SK-N-SH (cell line): Measurements from ENCODE around the gene HSP90AA1. TPM values are rescaled to one million over a fixed set of nuclear protein-coding genes. Genes with fewer than 3 reads are reported as not detected.
"Not testable (repeated sequence)": the region's sequence is repeated elsewhere in the genome, so short reads cannot be mapped to it uniquely, and the experiment has no call there.

Experiments used
- CTCF ChIA-PET: fragments of 300-600, 350-600 bp; formaldehyde crosslinking; extraction: SDS; loops from one replicate; lab custom pipeline; 2021; lab: Yijun Ruan, JAX
- POLR2A ChIA-PET: fragments of 350-600 bp; sonication (Branson Sonifier 250); formaldehyde crosslinking; extraction: SDS; loops from one replicate; lab custom pipeline; 2020; ENCODE audit warnings: antibody characterized with exemption, inconsistent platforms; lab: Yijun Ruan, JAX
- DNase-seq: peaks from one replicate; pipeline ENCODE4 v3.0.0; 2012
- H2AFZ ChIP-seq: fragments of 200-600 bp; sonication (generic); 2 replicates; pipeline ENCODE4 v1.8.1; 2016; ENCODE audit warnings: antibody characterized with exemption, mild to moderate bottlenecking, low read depth
- H3F3A ChIP-seq: fragments of 200-600 bp; sonication (generic); replicated peaks from 2 replicates; pipeline ENCODE3; 2016; ENCODE audit warnings: antibody characterized with exemption, mild to moderate bottlenecking; ENCODE audit not compliant: insufficient read depth
- H3K27ac ChIP-seq, 2 experiments: fragments of 200-500 bp in 1 of 2; fragments of 200-600 bp in 1 of 2; sonication (Bioruptor generic) in 1 of 2; sonication (generic), shearing (Covaris generic) in 1 of 2; 2 replicates each; pipeline versions ENCODE4 v1.5.1 to v1.6.1; 2014 to 2016; ENCODE audit warnings: low read depth in 2 of 2, inconsistent platforms in 1 of 2, low read length in 1 of 2, mild to moderate bottlenecking in 1 of 2, mixed read lengths in 1 of 2
- H3K27me3 ChIP-seq: fragments of 200-600 bp; sonication (generic), shearing (Covaris generic); 2 replicates; pipeline ENCODE4 v1.6.1; 2016; ENCODE audit warnings: mixed run types; ENCODE audit not compliant: insufficient read depth
- H3K36me3 ChIP-seq, 2 experiments: fragments of 200-500 bp in 1 of 2; fragments of 200-600 bp in 1 of 2; sonication (Bioruptor generic) in 1 of 2; sonication (generic) in 1 of 2; replicated peaks in 1 of 2; 2 replicates each; pipeline versions ENCODE3 to v1.5.1; 2014 to 2016; ENCODE audit warnings: low read length in 1 of 2, mild to moderate bottlenecking in 1 of 2; ENCODE audit not compliant: insufficient read depth in 2 of 2, control insufficient read depth in 1 of 2
- H3K4me1 ChIP-seq, 2 experiments: fragments of 200-500 bp in 1 of 2; fragments of 200-600 bp in 1 of 2; sonication (Bioruptor generic) in 1 of 2; sonication (generic), shearing (Covaris generic) in 1 of 2; 2 replicates each; pipeline versions ENCODE4 v1.5.1 to v1.6.1; 2014 to 2016; ENCODE audit warnings: low read depth in 1 of 2, low read length in 1 of 2, mixed run types in 1 of 2; ENCODE audit not compliant: insufficient read depth in 2 of 2, control insufficient read depth in 1 of 2
- H3K4me2 ChIP-seq: fragments of 200-600 bp; sonication (generic), shearing (Covaris generic); 2 replicates; pipeline ENCODE4 v1.6.1; 2017; ENCODE audit warnings: mixed run types
- H3K4me3 ChIP-seq, 2 experiments: fragments of 200-500 bp in 1 of 2; fragments of 200-600 bp in 1 of 2; sonication (Bioruptor generic) in 1 of 2; sonication (generic), shearing (Covaris generic) in 1 of 2; 2 replicates each; pipeline versions ENCODE4 v1.5.1 to v1.8.1; 2014 to 2016; ENCODE audit warnings: low read depth in 2 of 2, inconsistent platforms in 1 of 2, low read length in 1 of 2, mild to moderate bottlenecking in 1 of 2, mixed read lengths in 1 of 2, moderate library complexity in 1 of 2
- H3K79me2 ChIP-seq: fragments of 200-600 bp; sonication (generic); 2 replicates; pipeline ENCODE4 v1.8.1; 2017; ENCODE audit warnings: mild to moderate bottlenecking; ENCODE audit not compliant: insufficient read depth
- H3K9ac ChIP-seq: fragments of 200-600 bp; sonication (generic); 2 replicates; pipeline ENCODE4 v1.6.1; 2017; ENCODE audit warnings: mixed run types
- H3K9me2 ChIP-seq: fragments of 200-600 bp; sonication (generic); 2 replicates; pipeline ENCODE4 v1.6.1; 2017; ENCODE audit warnings: mixed run types
- H3K9me3 ChIP-seq: fragments of 200-600 bp; sonication (generic); 2 replicates; pipeline ENCODE4 v1.6.1; 2017; ENCODE audit warnings: mixed run types, mild to moderate bottlenecking, moderate library complexity
- H4K20me1 ChIP-seq: fragments of 200-600 bp; sonication (generic); 2 replicates; pipeline ENCODE4 v1.6.1; 2017; ENCODE audit warnings: mild to moderate bottlenecking, mixed run types; ENCODE audit not compliant: insufficient read depth
- GABPA ChIP-seq: IDR thresholded peaks from 2 replicates; pipeline ENCODE4 v1.4.0; 2012; ENCODE audit warnings: low read depth, mild to moderate bottlenecking
- NRF1 ChIP-seq: IDR thresholded peaks from 2 replicates; pipeline ENCODE4 v1.6.1; 2012; ENCODE audit warnings: low read depth, mild to moderate bottlenecking, low read length
- POLR2AphosphoS5 ChIP-seq: IDR thresholded peaks from 2 replicates; pipeline ENCODE4 v1.6.1; 2012; ENCODE audit warnings: low read depth, low read length
- RXRA ChIP-seq: IDR thresholded peaks from 2 replicates; pipeline ENCODE4 v1.4.0; 2012; ENCODE audit warnings: low read depth, mild to moderate bottlenecking, borderline replicate concordance
- WGBS: methylation state at CpG from one replicate; pipeline ENCODE4 v1.1.6; 2017; ENCODE audit warnings: low lambda C conversion rate; 5-methylcytosine and 5-hydroxymethylcytosine counted together
- polyA plus RNA-seq, 3 experiments: library from polyadenylated mRNA; depleted of rRNA; stranded (reverse); fragments of >200 nt; gene quantifications; 2 replicates each; pipeline ENCODE4 v1.2.3, GENCODE V29; 2012
- TF ChIP-seq, protein P1 (sequence below): IDR thresholded peaks from 2 replicates; pipeline ENCODE4 v1.4.0; 2012; ENCODE audit warnings: low read depth
- TF ChIP-seq, protein P2 (sequence below): IDR thresholded peaks from 2 replicates; pipeline ENCODE4 v1.6.1; 2012; ENCODE audit warnings: mild to moderate bottlenecking, low read depth, low read length, moderate library complexity

The HSP90AA1 gene
- polyA plus RNA-seq, 1 of the 3 experiments (the other 2 are of a cell fraction) = 269 TPM

DNA sequence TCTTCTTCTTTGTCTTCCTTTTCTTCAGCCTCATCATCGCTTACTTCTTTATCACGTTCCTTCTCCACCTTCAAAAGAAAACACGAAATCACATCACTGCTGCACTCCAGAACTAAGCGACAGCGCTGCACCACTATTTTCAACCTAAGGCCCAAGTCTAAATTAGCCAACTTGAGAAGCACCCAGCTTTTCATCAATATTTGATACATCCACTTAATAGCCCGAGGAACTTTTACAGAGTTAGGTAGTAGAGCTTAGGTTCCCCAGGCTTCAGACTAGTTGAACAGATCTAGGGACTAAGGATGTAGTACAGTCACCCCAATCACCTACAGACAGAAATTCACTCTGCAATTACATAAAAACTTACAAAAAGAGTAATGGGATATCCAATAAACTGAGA, 1.9 kb downstream of the HSP90AA1 start:
- Histone ChIP-seq H2AFZ (no peak overlapping the region), H3F3A (peaks cover 38% of the 10 kb centered on the region), H3K4me2 (peak overlapping the region; percentile 93), H3K27ac (peak overlapping the region in 1 of 2 experiments; percentile 25; a peak in 2 of 4 replicates), H4K20me1 (peaks cover 48% of the 10 kb centered on the region), H3K9me2 (no peaks in the 10 kb centered on the region), H3K9me3 (no peaks in the 10 kb centered on the region), H3K4me3 (peak overlapping the region; percentile 81 to 94), H3K36me3 (peaks cover 58 to 63% of the 10 kb centered on the region in 2 experiments), H3K27me3 (no peaks in the 10 kb centered on the region), H3K9ac (peak overlapping the region; percentile 94), H3K79me2 (peaks cover 51% of the 10 kb centered on the region), H3K4me1 (peaks cover 28 to 32% of the 10 kb centered on the region in 2 experiments)
- ChIA-PET POLR2A (no interaction called here), CTCF (interaction anchor here (0.6 to 2.6 kb wide), 8 partner anchors 11 to 378 kb away, joined by 3 to 8 read pairs (median 5); no protein-coding TSS in a partner anchor)
- DNase-seq = no peak
- no peak for TF ChIP-seq NRF1
- no peak for TF ChIP-seq POLR2AphosphoS5
- no peak for TF ChIP-seq GABPA
- TF ChIP-seq, protein P1, sequence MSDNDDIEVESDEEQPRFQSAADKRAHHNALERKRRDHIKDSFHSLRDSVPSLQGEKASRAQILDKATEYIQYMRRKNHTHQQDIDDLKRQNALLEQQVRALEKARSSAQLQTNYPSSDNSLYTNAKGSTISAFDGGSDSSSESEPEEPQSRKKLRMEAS = no peak
- TF ChIP-seq, protein P2, sequence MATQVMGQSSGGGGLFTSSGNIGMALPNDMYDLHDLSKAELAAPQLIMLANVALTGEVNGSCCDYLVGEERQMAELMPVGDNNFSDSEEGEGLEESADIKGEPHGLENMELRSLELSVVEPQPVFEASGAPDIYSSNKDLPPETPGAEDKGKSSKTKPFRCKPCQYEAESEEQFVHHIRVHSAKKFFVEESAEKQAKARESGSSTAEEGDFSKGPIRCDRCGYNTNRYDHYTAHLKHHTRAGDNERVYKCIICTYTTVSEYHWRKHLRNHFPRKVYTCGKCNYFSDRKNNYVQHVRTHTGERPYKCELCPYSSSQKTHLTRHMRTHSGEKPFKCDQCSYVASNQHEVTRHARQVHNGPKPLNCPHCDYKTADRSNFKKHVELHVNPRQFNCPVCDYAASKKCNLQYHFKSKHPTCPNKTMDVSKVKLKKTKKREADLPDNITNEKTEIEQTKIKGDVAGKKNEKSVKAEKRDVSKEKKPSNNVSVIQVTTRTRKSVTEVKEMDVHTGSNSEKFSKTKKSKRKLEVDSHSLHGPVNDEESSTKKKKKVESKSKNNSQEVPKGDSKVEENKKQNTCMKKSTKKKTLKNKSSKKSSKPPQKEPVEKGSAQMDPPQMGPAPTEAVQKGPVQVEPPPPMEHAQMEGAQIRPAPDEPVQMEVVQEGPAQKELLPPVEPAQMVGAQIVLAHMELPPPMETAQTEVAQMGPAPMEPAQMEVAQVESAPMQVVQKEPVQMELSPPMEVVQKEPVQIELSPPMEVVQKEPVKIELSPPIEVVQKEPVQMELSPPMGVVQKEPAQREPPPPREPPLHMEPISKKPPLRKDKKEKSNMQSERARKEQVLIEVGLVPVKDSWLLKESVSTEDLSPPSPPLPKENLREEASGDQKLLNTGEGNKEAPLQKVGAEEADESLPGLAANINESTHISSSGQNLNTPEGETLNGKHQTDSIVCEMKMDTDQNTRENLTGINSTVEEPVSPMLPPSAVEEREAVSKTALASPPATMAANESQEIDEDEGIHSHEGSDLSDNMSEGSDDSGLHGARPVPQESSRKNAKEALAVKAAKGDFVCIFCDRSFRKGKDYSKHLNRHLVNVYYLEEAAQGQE = no peak
- TF ChIP-seq RXRA = no peak
- 51% methylated on average over 6 of the region's 6 CpGs for WGBS

DNA sequence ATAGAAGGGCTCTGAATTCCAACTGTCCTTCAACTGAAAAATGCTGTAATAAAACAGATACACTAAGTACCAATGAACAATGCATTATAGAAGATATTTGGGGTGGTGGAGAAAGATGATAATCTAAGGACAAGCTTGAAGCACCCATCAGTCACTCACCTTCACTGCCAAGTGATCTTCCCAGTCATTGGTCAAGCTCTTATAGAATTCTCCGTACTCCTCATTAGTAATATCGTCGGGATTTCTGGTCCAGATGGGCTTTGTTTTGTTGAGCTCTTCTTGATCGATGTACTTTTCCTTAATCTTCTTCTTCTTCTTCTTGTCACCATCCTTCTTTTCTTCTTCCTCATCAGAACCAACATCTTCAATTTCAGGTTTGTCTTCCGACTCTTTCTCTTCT, 2.3 kb downstream of the HSP90AA1 start:
- POLR2A ChIA-PET = not testable (repeated sequence)
- H3F3A ChIP-seq = peaks cover 42% of the 10 kb centered on the region

More for the DNA sequence above, 2.3 kb downstream of the HSP90AA1 start:
- Histone ChIP-seq H4K20me1 (peaks cover 48% of the 10 kb centered on the region), H3K4me1 (peaks cover 28 to 32% of the 10 kb centered on the region in 2 experiments), H3K9ac (peak overlapping the region; percentile 94), H3K4me3 (peak overlapping the region; percentile 81 to 94; a peak in 3 of 4 replicates), H3K79me2 (peaks cover 51% of the 10 kb centered on the region), H3K36me3 (peaks cover 62 to 65% of the 10 kb centered on the region in 2 experiments), H3K4me2 (peak overlapping the region; percentile 93), H3K27ac (peak overlapping the region in 1 of 2 experiments; percentile 25; a peak in 1 of 4 replicates)
- H3K27me3 ChIP-seq, H3K9me2 ChIP-seq, H2AFZ ChIP-seq, DNase-seq, H3K9me3 ChIP-seq: not testable (repeated sequence)
- CTCF ChIA-PET = interaction anchor here (0.6 to 2.6 kb wide), 7 partner anchors 12 to 377 kb away, joined by 3 to 8 read pairs (median 6); no protein-coding TSS in a partner anchor
- WGBS = 50% methylated on average over 5 of the region's 5 CpGs
